Embryonic facial prominence (tissue), 1 donor: Measurements from ENCODE around the gene C2CD2L.
"Not testable (repeated sequence)": the region's sequence is repeated elsewhere in the genome, so short reads cannot be mapped to it uniquely, and the experiment has no call there.

ENCODE experiments used
- DNase-seq: peaks from one replicate; pipeline ENCODE4 v3.0.0-alpha.2; 2016; ENCODE audit errors: extremely low spot score

Gene C2CD2L

DNA sequence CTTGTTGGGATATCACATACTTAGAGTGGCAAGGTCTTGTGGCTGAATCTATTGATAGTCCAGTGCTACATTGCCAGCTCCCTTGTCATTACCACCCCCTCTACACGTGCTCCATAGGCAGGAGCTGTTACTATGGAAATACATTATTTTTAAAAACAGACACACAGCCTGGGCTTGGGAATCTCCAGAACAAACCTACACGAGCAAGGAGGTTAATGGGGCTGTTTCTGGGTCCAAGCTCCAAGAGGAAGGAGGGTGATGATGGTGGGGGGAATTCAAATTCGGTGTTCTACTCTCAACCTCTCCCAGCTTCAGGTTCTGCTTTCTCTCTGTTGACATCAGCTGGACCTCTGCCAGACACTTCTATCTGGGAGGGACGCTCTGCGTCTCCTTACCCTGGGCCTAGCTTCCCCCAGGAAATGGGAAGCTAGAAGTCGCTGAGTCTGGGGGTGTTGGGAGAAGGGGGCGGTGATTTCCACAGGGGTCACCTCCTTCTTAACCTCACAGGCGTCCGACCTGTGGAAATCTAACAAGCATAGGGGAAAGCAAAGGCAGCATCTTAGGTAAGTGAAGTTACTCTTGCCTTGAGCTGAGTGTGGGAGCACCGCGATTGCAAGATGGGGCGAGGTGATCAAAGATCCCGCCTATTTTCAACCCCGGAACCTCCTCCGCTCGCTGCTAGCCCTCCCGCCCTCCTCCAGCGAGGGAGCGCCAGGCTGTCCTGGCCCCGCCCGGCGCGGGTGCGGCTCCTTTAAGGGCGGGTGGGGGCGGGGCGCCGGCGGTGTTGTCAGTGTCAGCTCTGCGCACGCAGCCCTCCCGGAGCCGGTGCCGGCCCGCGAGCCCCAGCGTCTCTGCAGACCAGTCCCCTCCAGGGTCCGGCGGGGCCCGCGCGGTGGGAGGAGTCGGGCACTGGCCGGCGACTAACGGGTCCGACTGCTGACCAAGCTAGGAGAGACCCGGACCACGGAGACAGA, at the start of gene C2CD2L:
Gene C2CD2L, plus strand, starts transcription at position 781 of the 974 bp plus-strand sequence. CDS start 398 bp downstream, outside the sequence.
- DNase-seq = peak; percentile 71

DNA sequence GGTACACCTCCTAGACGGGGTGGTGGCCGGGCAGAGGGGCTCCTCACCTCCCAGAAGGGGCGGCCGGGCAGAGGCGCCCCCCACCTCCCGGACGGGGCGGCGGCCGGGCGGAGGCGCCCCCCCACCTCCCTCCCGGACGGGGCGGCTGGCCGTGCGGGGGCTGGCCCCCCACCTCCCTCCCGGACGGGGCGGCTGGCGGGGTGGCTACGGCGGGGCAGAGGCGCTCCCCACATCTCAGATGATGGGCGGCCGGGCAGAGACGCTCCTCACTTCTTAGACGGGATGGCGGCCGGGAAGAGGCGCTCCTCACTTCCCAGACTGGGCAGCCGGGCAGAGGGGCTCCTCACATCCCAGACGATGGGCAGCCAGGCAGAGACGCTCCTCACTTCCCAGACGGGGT, 48.0 kb upstream of the C2CD2L start:
- DNase-seq = not testable (repeated sequence)

DNA sequence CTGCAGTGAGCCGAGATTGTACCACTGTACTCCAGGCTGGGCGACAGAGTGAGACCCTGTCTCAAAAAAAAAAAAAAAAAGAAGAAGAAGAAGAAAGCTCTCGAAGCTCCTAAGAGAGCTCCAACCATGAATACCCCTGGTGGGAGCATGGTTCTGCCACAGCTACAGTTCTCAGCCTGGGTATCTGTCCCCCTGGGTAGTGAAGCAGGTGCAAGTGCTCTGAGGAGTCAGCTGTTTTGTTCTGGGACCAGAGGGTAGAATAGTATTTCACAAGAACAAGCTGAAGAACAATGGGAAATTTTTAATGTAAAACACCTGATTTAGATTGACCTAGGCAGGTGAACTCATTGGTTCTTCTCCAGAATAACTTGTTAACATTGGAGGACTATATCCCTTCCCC, 45.9 kb upstream of the C2CD2L start:
- DNase-seq = no peak

DNA sequence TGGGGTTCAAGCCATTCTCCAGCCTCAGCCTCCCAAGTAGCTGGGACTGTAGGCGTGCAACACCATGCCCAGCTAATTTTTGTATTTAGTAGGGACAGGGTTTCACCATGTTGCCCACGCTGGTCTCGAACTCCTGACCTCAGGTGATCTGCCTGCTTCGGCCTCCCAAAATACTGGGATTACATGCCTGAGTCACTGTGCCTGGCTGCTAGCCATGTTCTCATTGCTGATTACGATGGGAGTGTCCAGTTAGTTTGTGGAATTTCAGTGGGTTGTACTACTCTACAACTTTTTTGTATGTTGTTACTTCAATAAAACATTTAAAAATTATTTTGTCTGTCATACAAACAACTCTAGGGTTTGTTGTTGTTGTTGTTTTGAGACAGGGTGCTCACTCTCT, 44.4 kb upstream of the C2CD2L start:
- DNase-seq = no peak

DNA sequence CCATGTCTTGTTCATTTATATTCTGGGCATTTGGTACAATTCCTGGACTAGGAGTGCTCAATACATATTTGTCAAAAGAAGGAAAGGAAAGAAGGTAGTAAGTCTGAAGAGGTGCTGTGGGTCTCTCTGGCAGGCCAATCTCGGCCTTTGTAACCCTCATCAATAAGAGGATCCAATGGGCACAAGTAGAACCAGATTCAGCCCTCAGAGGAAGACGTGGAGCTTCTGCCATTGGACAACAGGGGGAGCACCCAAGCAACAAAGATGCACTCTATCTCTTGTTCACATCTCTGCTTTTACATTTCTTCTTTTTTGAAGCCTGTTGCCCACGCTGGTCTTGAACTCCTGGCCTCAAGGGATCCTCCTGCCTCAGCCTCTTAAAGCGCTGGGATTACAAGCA, 41.8 kb upstream of the C2CD2L start:
- no peak for DNase-seq

DNA sequence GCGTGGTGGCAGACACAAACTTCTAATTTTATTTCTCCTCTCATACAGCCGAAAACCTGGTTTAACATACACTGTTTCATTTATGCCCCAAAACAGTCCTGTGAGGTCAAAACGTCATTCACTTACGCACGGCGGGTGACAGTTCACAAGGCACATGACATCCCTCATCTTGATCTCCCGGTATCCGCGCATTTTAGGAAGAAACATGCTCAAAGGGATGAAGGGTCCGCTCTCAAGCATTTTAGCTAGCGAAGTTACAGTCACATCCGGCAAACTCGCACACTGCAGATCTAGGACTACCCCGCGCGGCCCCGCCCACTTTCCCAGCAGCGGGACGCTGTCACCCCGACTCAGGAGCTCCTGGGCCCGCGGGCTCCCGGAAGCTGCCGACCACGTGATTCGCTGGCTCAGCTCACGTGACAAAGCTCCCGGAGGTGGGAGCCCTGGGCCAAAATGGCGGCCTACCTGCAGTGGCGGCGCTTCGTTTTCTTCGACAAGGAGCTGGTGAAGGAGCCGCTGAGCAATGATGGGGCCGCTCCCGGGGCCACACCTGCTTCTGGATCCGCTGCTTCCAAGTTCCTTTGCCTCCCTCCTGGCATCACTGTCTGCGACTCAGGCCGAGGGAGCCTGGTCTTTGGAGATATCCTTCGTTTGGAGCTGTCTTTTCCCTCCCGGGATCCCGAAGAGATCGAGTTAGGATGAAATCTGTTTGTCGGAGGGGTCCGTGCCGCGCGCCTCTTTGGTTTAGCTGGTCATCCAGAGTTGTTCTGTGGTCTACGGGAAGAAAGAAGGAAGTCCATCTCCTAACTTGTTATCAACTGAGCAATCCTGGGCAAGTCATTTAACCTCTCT, 39.5 kb upstream of the C2CD2L start, which contains the start of gene VPS11:
Gene VPS11, plus strand, starts transcription at position 448 of the 852 bp plus-strand sequence. Its CDS starts 6 bp downstream, at position 454.
- DNase-seq = peak; percentile 94

DNA sequence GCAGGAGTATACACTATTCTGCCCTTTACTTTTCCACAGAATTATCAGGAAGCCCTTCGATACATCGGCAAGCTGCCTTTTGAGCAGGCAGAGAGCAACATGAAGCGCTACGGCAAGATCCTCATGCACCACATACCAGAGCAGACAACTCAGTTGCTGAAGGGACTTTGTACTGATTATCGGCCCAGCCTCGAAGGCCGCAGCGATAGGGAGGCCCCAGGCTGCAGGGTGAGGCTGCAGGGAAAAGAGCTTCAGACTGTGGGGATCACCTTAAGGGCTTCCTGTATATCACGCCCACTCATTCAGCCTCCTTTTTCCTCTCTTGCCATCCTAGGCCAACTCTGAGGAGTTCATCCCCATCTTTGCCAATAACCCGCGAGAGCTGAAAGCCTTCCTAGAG, 29.3 kb upstream of the C2CD2L start:
- no peak for DNase-seq

DNA sequence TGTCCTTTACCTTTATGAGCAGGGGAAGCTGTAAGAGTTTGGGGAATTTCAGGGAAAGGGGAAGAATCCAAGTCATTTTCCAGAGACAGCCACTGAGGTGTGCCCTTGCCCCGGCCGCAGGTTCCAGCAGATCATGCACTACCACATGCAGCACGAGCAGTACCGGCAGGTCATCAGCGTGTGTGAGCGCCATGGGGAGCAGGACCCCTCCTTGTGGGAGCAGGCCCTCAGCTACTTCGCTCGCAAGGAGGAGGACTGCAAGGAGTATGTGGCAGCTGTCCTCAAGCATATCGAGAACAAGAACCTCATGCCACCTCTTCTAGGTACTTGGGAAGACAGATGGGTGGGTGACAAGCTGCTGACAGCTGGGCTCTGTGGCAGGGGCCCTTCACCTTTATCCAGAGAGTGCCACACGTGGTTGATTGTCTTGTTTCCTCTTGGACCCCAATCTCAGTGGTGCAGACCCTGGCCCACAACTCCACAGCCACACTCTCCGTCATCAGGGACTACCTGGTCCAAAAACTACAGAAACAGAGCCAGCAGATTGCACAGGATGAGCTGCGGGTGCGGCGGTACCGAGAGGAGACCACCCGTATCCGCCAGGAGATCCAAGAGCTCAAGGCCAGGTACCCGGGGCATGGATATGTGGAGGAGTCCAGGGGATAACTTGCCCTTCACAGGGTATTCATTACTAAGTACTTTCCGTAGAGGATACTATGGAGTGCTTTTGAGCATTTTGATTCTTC, 28.3 kb upstream of the C2CD2L start:
- no peak for DNase-seq

DNA sequence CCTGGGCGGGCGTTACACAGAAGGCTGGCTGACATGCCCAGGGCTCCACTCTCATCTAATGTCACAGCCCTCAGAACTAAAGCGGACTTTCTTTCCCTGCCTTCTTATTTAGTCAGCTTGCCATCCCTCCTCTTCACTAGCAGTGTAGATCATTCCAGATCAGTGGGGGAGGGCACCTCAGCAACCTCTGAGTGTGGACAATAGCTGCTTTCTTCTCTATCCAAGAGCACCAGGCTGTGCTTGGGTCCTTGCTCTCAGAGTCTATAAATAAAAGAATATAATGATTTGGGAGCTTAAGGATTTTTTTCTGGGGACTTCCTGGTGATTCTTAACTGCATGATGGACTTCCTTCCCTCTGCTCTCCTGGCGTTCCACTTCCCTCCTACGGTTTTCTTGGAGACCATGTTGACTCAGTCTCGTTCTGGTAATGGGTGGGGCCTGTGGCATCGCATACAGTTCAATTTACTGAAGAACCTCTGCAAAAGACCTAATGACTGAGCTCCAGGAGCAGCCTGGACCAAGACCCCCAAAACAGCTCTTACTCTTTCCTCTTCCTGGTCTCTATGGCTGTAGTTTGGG, 25.4 kb upstream of the C2CD2L start:
- no peak for DNase-seq

DNA sequence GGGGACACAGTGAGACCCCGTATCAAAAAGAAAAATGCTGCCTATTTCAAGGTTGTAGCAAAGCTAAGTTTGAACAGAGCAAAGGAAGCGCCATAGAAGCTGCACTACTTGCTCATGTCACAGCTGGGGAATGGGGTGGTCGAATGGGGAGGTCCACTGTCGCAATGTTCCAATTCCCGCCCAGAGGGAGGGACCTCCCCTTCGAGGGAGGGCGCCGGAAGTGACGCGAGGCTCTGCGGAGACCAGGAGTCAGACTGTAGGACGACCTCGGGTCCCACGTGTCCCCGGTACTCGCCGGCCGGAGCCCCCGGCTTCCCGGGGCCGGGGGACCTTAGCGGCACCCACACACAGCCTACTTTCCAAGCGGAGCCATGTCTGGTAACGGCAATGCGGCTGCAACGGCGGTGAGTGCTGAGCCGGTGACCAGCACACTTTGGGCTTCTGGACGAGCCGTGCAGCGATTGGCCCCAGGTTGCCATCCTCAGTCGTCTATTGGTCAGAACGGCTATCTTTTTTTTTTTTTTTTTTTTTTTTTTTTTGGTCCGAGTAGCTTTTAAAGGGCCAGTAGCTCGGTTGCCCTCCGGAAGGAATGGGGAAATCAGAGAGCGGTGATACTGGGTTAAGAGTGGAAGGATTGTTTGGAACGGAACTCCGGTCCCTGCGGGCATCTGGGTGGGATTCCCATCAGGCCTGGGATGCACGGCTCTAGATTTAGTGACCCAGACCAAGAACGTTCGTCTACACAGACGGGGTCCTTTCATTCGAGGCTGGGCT, 22.3 kb upstream of the C2CD2L start, which contains the start of gene HMBS:
Gene HMBS, plus strand, starts transcription at position 219 of the 774 bp plus-strand sequence. Its CDS starts 153 bp downstream, at position 372.
- peak; percentile 82 for DNase-seq

DNA sequence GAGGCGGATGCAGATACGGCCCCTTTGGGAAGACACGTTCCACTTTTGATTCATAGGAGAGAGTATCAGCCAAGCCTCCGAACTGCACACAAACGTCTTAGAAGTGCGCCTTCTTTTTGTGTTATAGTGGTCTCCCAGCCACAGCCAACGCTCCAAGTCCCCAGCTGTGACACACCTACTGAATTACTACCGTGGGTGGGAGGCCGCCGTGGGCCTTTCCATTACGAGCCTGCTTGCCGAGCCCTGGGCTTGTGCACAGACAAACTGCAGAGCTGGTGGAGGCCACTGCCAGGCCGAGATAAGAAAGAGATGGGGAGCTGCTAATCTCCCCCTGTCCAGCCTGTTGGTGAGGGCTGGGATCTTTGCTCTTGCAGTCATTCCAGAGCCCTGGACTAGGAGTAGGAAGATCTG, 21.7 kb upstream of the C2CD2L start:
- no peak for DNase-seq

DNA sequence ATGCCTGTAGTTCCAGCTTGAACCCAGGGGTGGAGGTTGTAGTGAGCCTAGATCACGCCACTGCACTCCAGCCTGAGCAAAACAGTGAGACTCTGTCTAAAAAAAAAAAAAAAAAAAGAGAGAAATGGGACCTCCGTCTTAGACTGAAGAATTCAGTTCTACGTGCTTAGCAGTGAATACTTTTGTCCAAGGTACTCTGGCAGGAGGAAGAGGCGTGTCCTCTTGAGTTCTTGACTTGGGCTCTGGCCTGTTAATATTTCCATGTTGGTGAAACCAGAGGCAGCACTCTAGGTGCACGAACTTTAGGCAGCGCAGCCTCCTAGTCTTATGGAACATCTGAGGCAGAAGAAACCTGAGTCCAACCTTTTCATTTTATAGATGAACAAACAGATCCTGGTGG, 20.0 kb upstream of the C2CD2L start:
- DNase-seq = no peak

DNA sequence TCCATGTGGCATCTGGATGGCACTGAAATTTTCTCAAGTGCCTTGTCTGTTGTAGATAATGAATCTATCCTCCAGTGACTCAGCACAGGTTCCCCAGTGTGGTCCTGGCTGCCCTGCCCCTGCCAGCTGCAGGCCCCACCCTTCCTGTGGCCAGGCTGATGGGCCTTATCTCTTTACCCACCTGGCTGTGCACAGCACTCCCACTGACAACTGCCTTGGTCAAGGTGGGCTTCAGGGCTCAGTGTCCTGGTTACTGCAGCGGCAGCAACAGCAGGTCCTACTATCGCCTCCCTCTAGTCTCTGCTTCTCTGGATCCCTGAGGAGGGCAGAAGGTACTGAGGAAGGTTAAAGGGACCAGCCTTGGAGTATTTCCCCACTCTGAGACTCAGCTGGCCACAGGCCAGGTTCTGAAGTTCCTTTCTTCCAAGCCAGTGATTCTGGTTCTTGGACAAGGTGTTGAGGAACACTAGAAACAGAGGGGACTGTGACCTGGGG, 19.4 kb upstream of the C2CD2L start:
- DNase-seq = no peak

DNA sequence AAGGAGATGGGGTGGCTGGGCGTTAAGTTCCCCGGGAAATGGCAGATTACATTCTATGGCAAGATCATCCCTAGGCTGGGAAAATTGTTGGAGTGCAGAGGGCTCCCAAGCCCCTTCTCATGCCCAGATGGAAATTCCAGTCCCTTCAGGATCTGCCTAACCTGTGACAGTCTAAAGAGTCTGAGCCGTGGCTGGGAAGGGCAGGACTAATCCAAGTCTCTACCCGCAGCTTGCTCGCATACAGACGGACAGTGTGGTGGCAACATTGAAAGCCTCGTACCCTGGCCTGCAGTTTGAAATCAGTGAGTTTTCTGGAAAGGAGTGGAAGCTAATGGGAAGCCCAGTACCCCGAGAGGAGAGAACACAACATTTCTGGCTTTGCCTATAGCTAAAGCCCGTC, 18.7 kb upstream of the C2CD2L start:
- no peak for DNase-seq

DNA sequence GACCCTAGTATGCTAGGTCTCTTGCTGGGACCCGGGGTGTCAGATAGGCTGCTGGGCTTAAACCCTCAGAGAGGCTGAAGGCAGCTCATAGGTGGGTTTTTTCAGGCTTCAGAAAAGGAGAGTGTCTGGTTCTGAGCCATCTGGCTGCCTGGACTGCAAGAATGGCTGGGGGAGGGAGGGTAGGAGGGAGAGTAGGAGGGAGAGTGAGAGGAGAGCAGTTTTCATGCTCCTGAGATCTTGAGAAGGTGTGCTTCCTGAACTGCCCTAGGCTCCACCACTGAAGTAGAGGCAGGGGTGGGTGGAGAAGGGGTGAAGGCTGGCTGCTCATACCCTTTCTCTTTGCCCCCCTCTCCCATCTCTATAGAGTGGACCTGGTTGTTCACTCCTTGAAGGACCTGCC, 17.8 kb upstream of the C2CD2L start:
- DNase-seq = no peak

DNA sequence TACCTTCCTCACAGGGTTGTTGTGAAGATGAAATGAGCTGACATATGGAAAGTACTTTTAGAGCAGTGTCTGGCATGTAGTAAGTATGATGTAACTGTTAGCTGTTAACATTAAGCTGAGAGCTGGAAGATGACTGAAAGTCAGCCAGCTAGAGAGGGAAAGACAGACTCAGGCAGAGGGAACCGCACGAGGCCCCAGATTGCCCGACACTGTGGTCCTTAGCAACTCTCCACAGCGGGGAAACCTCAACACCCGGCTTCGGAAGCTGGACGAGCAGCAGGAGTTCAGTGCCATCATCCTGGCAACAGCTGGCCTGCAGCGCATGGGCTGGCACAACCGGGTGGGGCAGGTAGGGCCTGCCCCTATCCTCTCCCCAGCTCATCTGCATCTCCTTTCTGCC, 16.0 kb upstream of the C2CD2L start:
- DNase-seq = no peak

DNA sequence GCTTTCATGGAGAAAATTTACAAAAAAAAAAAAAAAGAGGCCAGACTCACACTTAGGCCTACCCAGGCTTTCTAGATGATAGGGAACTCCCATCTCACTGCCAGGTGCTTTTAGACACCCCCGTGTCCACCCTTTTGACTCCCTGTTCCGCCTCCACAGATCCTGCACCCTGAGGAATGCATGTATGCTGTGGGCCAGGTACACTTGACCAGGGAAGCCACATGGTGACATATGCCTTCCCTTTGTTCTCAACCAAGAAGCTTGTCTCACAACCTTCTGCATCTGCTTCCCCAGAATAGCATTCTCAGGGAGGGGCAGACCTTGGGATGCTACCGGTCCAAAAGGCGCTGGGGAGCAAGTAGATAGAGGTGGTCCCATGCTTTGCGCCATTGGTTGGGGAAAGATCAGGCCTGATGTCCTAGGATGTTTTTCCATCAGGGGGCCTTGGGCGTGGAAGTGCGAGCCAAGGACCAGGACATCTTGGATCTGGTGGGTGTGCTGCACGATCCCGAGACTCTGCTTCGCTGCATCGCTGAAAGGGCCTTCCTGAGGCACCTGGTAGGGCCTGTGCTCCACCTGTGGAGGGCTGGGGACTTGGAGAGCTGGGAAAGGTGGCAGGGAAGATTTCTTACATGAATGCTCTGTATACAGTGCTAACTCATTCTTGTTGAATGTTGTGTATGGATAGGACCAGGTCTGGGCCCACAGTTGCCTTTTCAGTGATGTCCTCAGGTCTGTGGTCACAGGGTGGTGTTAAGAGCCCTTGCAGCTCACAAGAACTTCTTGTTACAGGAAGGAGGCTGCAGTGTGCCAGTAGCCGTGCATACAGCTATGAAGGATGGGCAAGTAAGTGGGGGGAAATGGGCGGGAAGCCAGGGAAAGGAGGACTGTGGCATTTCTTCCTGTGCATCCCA, 14.9 kb upstream of the C2CD2L start:
- DNase-seq = no peak

DNA sequence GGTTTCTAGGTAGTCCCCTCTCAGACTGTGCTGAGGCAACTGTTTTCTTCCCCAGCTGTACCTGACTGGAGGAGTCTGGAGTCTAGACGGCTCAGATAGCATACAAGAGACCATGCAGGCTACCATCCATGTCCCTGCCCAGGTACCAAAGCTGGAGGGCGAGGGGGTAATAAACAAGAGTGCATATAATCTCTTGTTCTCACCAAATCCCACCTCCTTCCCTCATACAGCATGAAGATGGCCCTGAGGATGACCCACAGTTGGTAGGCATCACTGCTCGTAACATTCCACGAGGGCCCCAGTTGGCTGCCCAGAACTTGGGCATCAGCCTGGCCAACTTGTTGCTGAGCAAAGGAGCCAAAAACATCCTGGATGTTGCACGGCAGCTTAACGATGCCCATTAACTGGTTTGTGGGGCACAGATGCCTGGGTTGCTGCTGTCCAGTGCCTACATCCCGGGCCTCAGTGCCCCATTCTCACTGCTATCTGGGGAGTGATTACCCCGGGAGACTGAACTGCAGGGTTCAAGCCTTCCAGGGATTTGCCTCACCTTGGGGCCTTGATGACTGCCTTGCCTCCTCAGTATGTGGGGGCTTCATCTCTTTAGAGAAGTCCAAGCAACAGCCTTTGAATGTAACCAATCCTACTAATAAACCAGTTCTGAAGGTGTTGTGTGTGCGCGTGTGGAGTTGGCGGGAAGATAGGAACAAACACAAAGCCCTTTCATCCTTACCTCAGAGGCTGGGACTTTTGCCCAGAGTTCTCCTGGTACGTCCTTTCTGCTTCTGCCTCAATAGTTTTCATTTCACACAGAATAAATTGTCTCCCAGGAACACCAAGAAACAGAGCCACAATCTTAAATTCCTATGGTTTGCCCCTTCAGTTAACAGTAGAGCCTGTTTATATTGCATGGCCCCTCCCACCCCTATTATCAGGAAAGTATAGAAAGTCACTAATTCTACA, 14.0 kb upstream of the C2CD2L start:
- no peak for DNase-seq
